Renal cortex interstitium (tissue), 15 donors: ENCODE results near the gene STOX1. TPM values are rescaled to one million over a fixed set of nuclear protein-coding genes. Genes with fewer than 3 reads are reported as not detected.
A peak's percentile ranks its signal among the peaks of the same experiment; 100 is the strongest.
"Not testable (repeated sequence)": the region's sequence is repeated elsewhere in the genome, so short reads cannot be mapped to it uniquely, and the experiment has no call there.

Experiments used
- DNase-seq, 11 donors: peaks; one replicate each; pipeline ENCODE4 v3.0.0-alpha.2; 2013; ENCODE audit warnings: low read depth in 9 of 11, low spot score in 4 of 11; ENCODE audit errors: extremely low read depth in 1 of 11
- long read RNA-seq, 16 experiments: transcript quantifications; one replicate each; lab custom pipeline, GENCODE V29; 2026
- polyA plus RNA-seq, 3 donors: library from polyadenylated mRNA; unstranded; fragments of 120-200 nt; gene quantifications; one replicate each; pipeline ENCODE4 v1.2.1, GENCODE V29; 2013; ENCODE audit not compliant: insufficient read length in 3 of 3

STOX1 gene, protein sequence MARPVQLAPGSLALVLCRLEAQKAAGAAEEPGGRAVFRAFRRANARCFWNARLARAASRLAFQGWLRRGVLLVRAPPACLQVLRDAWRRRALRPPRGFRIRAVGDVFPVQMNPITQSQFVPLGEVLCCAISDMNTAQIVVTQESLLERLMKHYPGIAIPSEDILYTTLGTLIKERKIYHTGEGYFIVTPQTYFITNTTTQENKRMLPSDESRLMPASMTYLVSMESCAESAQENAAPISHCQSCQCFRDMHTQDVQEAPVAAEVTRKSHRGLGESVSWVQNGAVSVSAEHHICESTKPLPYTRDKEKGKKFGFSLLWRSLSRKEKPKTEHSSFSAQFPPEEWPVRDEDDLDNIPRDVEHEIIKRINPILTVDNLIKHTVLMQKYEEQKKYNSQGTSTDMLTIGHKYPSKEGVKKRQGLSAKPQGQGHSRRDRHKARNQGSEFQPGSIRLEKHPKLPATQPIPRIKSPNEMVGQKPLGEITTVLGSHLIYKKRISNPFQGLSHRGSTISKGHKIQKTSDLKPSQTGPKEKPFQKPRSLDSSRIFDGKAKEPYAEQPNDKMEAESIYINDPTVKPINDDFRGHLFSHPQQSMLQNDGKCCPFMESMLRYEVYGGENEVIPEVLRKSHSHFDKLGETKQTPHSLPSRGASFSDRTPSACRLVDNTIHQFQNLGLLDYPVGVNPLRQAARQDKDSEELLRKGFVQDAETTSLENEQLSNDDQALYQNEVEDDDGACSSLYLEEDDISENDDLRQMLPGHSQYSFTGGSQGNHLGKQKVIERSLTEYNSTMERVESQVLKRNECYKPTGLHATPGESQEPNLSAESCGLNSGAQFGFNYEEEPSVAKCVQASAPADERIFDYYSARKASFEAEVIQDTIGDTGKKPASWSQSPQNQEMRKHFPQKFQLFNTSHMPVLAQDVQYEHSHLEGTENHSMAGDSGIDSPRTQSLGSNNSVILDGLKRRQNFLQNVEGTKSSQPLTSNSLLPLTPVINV
- polyA plus RNA-seq: 10 to 100 TPM in 2 of 3 donors, 1 to 10 TPM in 1; 6.1 to 12.4 (median 10.2) TPM
- long read RNA-seq, donor 1, partial matches to known transcripts: 0 of 1 reads
- long read RNA-seq, donor 1, other reads (novel, unspliced or antisense): 0 of 1 reads
- long read RNA-seq, donor 2, partial matches to known transcripts: 0 of 3 reads
- long read RNA-seq, donor 2, other reads (novel, unspliced or antisense): 0 of 3 reads
- long read RNA-seq, donor 3, partial matches to known transcripts: 0 of 1 reads
- long read RNA-seq, donor 3, other reads (novel, unspliced or antisense): 0 of 1 reads
- long read RNA-seq, donor 4: 0 reads
- long read RNA-seq, donor 5: 0 reads
- long read RNA-seq, donor 6: 0 reads
- long read RNA-seq, donor 7: 0 reads
- long read RNA-seq, donor 8, partial matches to known transcripts: 0 of 1 reads
- long read RNA-seq, donor 8, other reads (novel, unspliced or antisense): 0 of 1 reads
- long read RNA-seq, donor 9, partial matches to known transcripts: 0 of 2 reads
- long read RNA-seq, donor 9, other reads (novel, unspliced or antisense): 0 of 2 reads
- long read RNA-seq, donor 10, partial matches to known transcripts: 0 of 1 reads
- long read RNA-seq, donor 10, other reads (novel, unspliced or antisense): 0 of 1 reads
- long read RNA-seq, donor 11, partial matches to known transcripts: 0 of 1 reads
- long read RNA-seq, donor 11, other reads (novel, unspliced or antisense): 0 of 1 reads
- long read RNA-seq, donor 12: 0 reads
- long read RNA-seq, donor 13: 0 reads
- long read RNA-seq, donor 14, partial matches to known transcripts: 0 of 5 reads
- long read RNA-seq, donor 14, other reads (novel, unspliced or antisense): 0 of 5 reads
- long read RNA-seq, donor 15: 0 reads
- long read RNA-seq, donor 16, partial matches to known transcripts: 11 of 15 reads
- long read RNA-seq, donor 16, other reads (novel, unspliced or antisense): 0 of 15 reads

DNA sequence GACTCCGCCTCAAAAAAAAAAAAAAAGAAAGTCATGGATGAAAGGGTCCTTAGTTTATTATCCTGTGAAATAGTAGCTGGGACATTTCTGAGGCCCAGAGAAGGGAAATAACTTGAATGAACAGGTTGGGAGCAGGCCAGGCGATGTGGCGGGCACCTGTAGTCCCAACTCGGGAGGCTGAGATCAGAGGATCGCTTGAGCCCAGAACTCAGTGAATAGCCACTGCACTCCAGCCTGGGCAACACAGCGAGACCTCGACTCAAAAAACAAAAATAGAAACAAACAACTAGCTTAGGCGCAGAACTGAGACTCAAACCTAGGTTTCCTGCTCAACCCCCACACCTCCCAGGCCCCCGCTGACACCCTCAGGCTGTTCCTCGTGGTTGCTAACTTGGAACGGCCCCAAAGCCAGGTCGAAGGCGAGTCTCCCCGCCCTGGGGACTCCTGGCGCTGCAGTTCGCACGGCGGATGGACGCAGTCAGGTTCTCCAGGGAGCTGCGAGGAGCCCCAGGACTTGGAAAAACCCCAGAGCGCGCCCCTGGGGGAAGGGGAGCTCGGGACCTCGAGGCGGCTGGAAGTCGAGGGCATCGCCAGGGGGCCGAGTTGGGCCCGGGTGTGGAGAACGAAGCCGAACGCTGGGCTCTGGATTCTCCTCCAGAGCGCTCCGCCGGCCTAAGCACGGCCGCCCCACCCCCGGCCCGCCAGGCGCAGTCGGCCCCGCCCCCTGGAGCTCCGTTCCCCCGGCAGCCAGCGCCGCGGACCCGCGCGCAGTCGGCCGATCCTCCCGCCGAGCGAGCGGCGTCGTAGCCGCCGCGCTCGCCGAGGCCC lies at the start of gene STOX1:
Gene STOX1, plus strand, starts transcription at position 768 of the 828 bp plus-strand sequence. CDS start 93 bp downstream, outside the sequence.
- DNase-seq: peak; percentile 32 to 74 (median 60)

GRCh38 chr10:68781613-68782574 lies 45.4 kb upstream of the STOX1 start:
- DNase-seq: no peak

DNA sequence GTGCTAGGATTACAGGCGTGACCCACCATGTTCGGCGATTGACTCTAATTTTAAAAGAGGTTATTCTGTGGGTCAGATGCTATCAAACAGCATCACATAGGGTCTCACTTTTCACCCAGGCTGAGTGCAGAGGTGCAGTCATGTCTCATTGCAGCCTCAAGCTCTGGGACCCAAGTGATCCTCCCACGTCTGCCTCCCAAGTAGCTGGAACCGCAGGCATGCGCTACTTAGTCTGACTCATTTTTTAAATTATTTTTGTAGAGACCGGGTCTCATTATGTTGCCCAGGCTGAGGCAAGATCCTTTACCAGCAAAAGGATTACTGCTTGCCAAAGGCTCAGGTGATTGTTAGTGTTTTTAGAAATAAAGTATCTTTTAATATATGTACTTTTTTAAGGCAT lies 42.9 kb upstream of the STOX1 start:
- no peak for DNase-seq

DNA sequence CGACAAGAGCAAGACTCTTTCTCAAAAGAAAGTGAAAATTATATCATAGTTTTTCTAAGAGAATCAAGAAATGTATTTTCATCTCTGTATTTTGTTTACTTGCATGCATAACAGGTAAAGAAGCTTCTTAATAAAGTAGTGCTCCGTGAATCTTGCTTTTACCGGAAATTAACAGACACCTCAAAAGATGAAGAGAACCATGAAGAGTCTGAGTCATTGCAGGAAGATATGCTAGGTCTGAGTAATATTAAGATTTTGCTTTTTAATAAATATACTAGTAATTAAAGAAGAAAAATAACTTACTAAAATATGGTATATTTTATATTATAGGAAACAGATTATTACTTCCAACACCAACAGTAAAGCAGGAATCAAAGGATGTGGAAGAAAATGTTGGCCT lies 39.5 kb upstream of the STOX1 start:
- DNase-seq: no peak

DNA sequence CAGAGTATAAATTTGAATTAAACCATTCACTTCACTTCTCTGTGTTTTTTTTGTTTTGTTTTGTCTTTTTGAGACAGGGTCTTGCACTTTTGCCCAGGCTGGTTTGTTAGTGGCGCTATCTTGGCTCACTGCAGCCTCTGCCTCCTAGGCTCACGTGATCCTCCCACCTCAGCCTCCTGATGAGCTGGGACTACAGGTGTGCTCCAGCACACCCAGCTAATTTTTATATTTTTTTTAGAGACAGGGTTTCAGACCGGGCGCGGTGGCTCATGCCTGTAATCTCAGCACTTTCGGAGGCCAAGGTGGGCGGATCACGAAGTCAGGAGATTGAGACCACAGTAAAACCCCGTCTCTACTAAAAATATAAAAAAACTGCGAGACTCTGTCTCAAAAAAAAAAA lies 36.9 kb upstream of the STOX1 start:
- no peak for DNase-seq

DNA sequence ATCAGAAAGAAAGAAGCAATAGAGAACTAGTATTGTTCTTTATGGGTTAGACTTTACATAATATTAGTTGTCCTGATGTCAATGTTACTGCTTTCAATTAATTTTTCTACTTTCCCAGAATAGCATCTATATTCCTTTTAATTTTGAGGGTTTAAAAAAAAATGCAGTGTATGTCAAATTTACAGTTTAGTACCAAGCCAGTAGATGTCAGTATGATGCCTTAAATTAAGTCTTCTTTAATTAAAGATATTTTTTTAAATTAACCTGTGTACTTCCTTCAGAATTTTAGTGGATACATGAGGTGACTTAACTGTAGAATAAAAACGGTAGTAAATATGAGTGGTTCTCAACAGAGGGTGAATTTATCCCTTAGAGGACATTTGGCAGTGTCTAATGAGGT lies 35.2 kb upstream of the STOX1 start:
- no peak for DNase-seq

DNA sequence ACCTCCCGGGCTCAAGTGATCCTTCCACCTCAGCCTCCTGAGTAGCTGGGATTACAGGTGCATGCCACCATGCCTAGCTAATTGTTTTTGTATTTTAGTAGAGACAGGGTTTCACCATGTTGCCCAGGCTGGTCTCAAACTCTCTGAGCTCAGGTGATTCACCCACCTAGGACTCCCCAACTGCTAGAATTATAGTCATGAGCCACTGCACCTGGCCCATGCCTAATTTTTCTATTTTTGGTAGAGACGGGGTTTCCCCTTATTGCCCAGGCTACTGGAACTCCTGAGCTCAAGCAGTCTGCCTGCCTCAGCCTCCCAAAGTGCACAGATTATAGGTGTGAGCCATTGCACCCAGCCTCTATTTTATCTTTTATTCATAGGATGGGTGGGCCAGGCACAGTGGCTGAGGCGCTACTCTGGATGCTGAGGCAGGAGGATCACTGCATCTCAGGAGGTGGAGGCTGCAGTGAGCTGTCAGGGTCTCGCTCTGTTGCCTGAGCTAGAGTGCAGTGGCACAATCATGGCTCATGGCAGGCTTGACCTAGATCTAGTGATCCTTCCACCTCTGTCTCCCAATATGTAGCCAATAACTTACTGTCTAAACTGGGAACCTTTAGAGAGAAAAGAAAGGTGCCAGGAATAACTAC lies 31.3 kb upstream of the STOX1 start:
- no peak for DNase-seq

GRCh38 chr10:68796605-68797004 lies 30.7 kb upstream of the STOX1 start:
- no peak for DNase-seq

DNA sequence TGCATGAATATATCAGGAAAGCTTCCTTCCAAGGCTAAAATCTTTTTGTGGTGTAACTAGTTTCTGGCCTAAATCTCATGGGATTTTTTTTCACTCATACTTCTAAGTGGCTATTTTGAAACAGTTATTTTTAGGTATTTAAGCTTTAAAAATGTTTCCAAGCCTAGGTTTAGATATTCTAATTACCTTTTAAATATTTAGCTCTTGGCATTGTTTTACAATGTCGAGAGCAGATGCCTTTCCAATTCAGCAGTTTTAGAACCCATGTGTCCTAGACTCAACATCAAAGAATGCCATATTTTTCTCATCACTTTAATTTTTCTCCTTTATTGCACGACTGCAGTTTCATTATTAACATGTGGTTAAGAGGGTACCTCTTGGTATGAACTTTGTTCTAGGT lies 27.1 kb upstream of the STOX1 start:
- DNase-seq: no peak

DNA sequence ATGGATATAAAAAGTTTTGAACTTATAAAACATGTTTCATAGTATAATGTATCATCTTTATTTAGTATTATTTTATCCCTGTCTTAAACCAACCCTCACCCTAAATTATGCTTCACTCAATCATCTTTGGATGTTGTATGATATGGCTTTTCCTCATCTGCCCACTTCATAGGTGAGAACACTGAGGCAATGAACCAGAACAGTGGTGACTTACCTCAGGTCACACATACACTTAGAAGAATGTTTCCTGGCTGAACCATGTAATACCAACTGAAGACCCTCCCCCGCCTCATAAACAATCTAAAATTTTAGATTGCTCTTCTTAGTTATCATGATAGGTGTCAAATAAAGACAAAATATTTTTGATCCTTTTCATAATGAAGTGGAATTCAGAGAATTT lies 22.6 kb upstream of the STOX1 start:
- no peak for DNase-seq

DNA sequence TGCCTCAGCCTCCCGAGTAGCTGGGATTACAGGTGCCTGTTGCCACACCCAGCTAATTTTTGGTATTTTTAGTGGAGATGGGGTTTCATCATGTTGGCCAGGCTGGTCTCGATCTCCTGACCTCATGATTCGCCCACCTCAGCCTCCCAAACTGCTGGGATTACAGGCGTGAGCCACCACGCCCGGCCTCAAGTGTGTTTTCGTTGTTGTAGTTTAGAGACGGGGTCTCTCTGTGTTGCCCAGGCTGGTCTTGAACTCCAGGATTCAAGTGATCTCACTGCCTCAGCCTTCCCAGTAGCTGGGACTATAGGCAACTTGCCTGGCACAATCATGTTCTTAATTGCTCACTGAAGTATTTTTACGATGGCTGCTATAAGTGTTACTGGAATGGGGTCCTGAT lies 16.5 kb upstream of the STOX1 start:
- DNase-seq: not testable (repeated sequence)

DNA sequence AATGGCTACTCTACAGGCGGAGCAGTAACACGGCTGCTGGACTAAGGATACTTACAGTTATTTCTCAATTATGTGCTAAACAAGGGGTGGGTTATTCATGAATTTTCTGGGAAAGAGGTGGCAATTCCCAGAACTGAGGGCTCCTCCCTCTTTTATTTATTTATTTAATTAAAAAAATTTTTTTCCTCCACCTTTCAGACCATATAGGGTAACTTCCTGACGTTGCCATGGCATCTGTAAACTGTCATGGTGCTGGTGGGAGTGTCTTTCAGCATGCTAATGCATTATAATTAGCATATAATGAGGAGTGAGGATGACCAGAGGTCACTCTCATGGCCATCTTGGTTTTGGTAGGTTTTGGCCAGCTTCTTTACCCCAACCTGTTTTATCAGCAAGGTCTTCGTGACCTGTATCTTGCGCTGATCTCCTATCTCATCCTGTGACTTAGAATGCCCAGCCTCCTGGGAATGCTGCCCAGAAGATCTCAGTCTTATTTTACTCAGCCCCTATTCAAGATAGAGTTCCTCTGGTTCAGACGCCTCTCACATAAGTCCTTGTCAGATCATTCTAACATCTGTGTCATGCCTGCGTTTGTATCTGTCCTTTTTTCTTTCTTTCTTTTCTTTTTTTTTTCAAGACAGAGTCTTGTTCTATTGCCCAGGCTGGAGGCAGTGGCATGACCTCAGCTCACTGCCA lies 15.9 kb upstream of the STOX1 start:
- DNase-seq: no peak

- DNase-seq: no peak
Observed at GRCh38 chr10:68812420-68812819, 14.9 kb upstream of the STOX1 start.

DNA sequence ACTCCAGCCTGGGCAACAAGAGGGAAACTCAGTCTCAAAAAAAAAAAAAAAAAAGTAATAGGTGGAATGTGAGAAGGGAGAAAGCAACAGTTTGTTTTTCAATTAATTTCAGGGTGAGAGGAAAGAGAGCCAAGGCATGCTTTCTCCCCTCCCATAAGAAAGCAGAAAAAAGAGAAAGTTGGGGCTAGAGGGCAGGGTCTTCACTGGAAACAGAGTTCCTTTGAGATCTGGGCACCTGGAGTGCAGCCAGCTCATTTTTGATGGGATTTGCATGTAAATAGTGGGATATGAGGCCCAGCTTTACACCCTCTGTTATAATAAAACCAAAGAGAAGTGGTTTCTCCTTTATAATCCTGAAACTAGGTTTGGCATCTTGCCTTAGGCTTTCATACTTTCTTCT lies 13.8 kb upstream of the STOX1 start:
- DNase-seq: no peak

GRCh38 chr10:68816796-68817412 lies 10.4 kb upstream of the STOX1 start:
- DNase-seq: no peak
